IPS-NIHi7 (cell line): ENCODE measurements around the gene TMEM69.
"Not testable (repeated sequence)": the region's sequence is repeated elsewhere in the genome, so short reads cannot be mapped to it uniquely, and the experiment has no call there.

Source experiments
- DNase-seq: peaks from one replicate; pipeline ENCODE4 v3.0.0; 2012; ENCODE audit warnings: mixed read lengths; ENCODE audit errors: extremely low spot score

TMEM69 gene

DNA sequence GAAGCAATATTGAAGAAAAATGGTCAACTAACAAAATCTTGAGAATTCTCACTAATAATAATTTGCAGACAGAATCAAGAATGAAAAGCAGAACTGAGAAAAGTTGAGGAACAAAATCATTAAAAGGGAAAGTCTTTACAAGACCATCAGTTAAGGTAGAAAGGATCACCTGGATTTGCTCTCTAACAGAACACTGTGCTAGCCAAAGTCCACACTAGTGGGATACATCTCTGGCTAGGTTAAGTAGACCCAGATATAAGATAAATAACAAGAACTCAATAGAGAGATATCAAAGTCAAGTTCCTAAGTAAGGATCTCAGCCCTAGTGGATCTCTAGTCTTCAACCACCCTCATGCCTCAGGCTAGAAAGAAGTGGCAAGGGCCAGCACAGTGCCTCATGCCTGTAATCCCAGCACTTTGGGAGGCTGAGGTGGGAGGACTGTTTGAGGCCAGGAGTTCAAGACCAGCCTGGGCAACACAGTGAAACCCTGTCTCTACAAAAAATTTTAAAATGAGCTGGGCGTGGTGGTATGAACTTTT lies 42.9 kb downstream of the TMEM69 start:
- no peak for DNase-seq

DNA sequence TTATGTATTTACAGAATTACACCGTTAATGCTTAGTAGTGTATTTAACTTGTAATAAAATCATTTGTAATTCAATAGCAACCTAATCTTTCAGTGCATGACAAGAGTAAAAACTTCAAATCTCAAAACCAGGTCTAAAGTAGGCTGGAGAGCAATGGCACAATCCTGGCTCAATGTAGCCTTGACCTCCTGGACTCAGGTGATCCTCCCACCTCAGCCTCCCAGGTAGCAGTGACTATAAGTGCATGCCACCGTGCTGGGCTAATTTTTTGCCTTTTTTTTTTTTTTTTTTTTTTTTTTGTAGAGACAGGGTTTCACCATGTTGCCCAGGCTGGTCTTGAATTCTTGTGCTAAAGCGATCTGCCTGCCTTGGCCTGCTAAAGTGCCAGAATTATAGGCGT lies 51.2 kb downstream of the TMEM69 start:
- no peak for DNase-seq

DNA sequence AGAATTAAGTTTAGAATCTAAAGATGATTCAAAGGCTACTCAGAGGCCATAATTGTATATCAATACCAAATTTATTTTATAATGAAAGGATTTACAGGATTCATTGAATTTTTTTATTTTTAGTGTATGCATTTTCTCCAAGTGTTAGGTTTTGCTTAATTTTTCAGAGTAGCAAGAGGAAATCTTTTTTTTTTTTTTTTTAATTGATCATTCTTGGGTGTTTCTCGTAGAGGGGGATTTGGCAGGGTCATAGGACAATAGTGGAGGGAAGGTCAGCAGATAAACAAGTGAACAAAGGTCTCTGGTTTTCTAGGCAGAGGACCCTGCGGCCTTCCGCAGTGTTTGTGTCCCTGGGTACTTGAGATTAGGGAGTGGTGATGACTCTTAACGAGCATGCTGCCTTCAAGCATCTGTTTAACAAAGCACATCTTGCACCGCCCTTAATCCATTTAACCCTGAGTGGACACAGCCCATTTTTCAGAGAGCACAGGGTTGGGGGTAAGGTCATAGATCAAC lies 51.7 kb downstream of the TMEM69 start:
- DNase-seq = not testable (repeated sequence)
